GM12878 (cell line): Measurements from ENCODE around the gene LRRC70. TPM values are rescaled to one million over a fixed set of nuclear protein-coding genes. Genes with fewer than 3 reads are reported as not detected.

Source experiments
- polyA plus RNA-seq, 11 experiments: library from polyadenylated mRNA; depleted of rRNA in 4 of 11; unstranded in 6 of 11; stranded (reverse) in 5 of 11; fragments of >200 nt; fragmentation: Nextera tagmentation in 4 of 11; fragmentation: Illumina TruSeq in 1 of 11; extraction: Ambion mirVana in 4 of 11; extraction: Trizol in 1 of 11; gene quantifications; 1 replicate in 1 of 11; 2 replicates in 10 of 11; pipeline versions ENCODE4 v1.2.1 to v1.2.3, GENCODE V29; 2011 to 2016; ENCODE audit warnings: inconsistent platforms in 2 of 11, missing spikeins in 2 of 11, low read depth in 1 of 11
- total RNA-seq, 4 experiments: library from RNA; depleted of rRNA in 3 of 4; stranded (reverse); fragments of >200 nt in 3 of 4; fragmentation: Illumina TruSeq in 1 of 4; extraction: Trizol in 1 of 4; gene quantifications; 2 replicates each; pipeline versions ENCODE4 v1.2.1 to v1.2.3, GENCODE V29; 2013 to 2021

LRRC70 gene
- total and polyA plus RNA-seq, 10 of the 15 experiments (the other 5 are each of a cell fraction or from before 2014, with no cell fraction given): 0.35 to 1.5 (median 0.84) TPM

Other genes starting within 250 kb of the LRRC70 start
- 44.1 and 45.6 TPM in 2 replicates for gene DIMT1, start 174.9 kb upstream of the LRRC70 start, total RNA-seq (2014; rRNA removed)
- 22.6 and 23.8 TPM in 2 replicates for gene DIMT1, start 174.9 kb upstream of the LRRC70 start, total RNA-seq (2014; rRNA removed; fragmentation: Illumina TruSeq; extraction: Trizol)
- gene DIMT1, start 174.9 kb upstream of the LRRC70 start, total RNA-seq (2021): 28.9 and 32.0 TPM in 2 replicates
- gene DIMT1, start 174.9 kb upstream of the LRRC70 start, polyA plus RNA-seq (2011; rRNA removed): 34.3 and 44.9 TPM in 2 replicates
- gene DIMT1, start 174.9 kb upstream of the LRRC70 start, polyA plus RNA-seq (2014; fragmentation: Illumina TruSeq; extraction: Trizol): 28.8 and 32.1 TPM in 2 replicates
- 10 to 100 TPM; 19.0 to 26.4 TPM for gene DIMT1, start 174.9 kb upstream of the LRRC70 start, polyA plus RNA-seq (2014; fragmentation: Nextera tagmentation; extraction: Ambion mirVana)
- gene DIMT1, start 174.9 kb upstream of the LRRC70 start, polyA plus RNA-seq (2014; rRNA removed): 42.6 and 43.8 TPM in 2 replicates
- gene DIMT1, start 174.9 kb upstream of the LRRC70 start, polyA plus RNA-seq (2016; fragmentation: Nextera tagmentation; extraction: Ambion mirVana): 10 to 100 TPM; 66.2 TPM
- 22.1 and 24.4 TPM in 2 replicates for gene IPO11, start 166.1 kb upstream of the LRRC70 start, total RNA-seq (2014; rRNA removed)
- 34.3 and 34.8 TPM in 2 replicates for gene IPO11, start 166.1 kb upstream of the LRRC70 start, total RNA-seq (2014; rRNA removed; fragmentation: Illumina TruSeq; extraction: Trizol)
- 33.6 and 37.7 TPM in 2 replicates for gene IPO11, start 166.1 kb upstream of the LRRC70 start, total RNA-seq (2021)
- gene IPO11, start 166.1 kb upstream of the LRRC70 start, polyA plus RNA-seq (2011; rRNA removed): 25.8 and 33.2 TPM in 2 replicates
- 33.7 and 45.3 TPM in 2 replicates for gene IPO11, start 166.1 kb upstream of the LRRC70 start, polyA plus RNA-seq (2014; fragmentation: Illumina TruSeq; extraction: Trizol)
- gene IPO11, start 166.1 kb upstream of the LRRC70 start, polyA plus RNA-seq (2014; fragmentation: Nextera tagmentation; extraction: Ambion mirVana): 10 to 100 TPM; 17.4 to 20.9 TPM
- gene IPO11, start 166.1 kb upstream of the LRRC70 start, polyA plus RNA-seq (2014; rRNA removed): 14.1 and 15.6 TPM in 2 replicates
- gene IPO11, start 166.1 kb upstream of the LRRC70 start, polyA plus RNA-seq (2016; fragmentation: Nextera tagmentation; extraction: Ambion mirVana): 10 to 100 TPM; 48.9 to 49.3 TPM